OCI-LY1 (cell line): ENCODE measurements around the gene OPTC.

Experiments
- H2AFZ ChIP-seq: fragments of 200-600 bp; sonication (generic), shearing (Covaris generic); 2 replicates; pipeline ENCODE4 v1.6.0; 2014; ENCODE audit warnings: antibody characterized with exemption, mild to moderate bottlenecking, low read length
- H3F3A ChIP-seq: fragments of 200-600 bp; sonication (generic), shearing (Covaris generic); 2 replicates; pipeline ENCODE4 v1.6.0; 2014; ENCODE audit warnings: mild to moderate bottlenecking, antibody characterized with exemption, low read length, moderate library complexity; ENCODE audit not compliant: insufficient read depth
- H3K27ac ChIP-seq: fragments of 200-600 bp; sonication (generic); 2 replicates; pipeline ENCODE4 v1.5.1; 2014; ENCODE audit warnings: low read length, mixed run types, mild to moderate bottlenecking, low read depth; ENCODE audit not compliant: poor library complexity, severe bottlenecking
- H3K27me3 ChIP-seq: fragments of 200-600 bp; sonication (generic); 2 replicates; pipeline ENCODE4 v1.6.0; 2014; ENCODE audit warnings: antibody characterized with exemption, mild to moderate bottlenecking, low read length, moderate library complexity; ENCODE audit not compliant: insufficient read depth
- H3K36me3 ChIP-seq: fragments of 200-600 bp; sonication (generic); 2 replicates; pipeline ENCODE4 v1.6.1; 2014; ENCODE audit warnings: mild to moderate bottlenecking, antibody characterized with exemption, low read length, moderate library complexity, mixed read lengths; ENCODE audit not compliant: insufficient read depth
- H3K4me1 ChIP-seq: fragments of 200-600 bp; sonication (generic); 2 replicates; pipeline ENCODE4 v1.5.1; 2014; ENCODE audit warnings: mild to moderate bottlenecking, low read length, moderate library complexity; ENCODE audit not compliant: insufficient read depth, severe bottlenecking
- H3K4me2 ChIP-seq: fragments of 200-600 bp; sonication (generic), shearing (Covaris generic); 2 replicates; pipeline ENCODE4 v1.6.1; 2014; ENCODE audit warnings: low read length
- H3K4me3 ChIP-seq: fragments of 200-600 bp; sonication (generic); 2 replicates; pipeline ENCODE4 v1.5.1; 2014; ENCODE audit warnings: low read length, low read depth, mild to moderate bottlenecking, mixed read lengths; ENCODE audit not compliant: poor library complexity, severe bottlenecking
- H3K79me2 ChIP-seq: fragments of 200-600 bp; shearing (Covaris generic); 2 replicates; pipeline ENCODE4 v1.6.1; 2016; ENCODE audit warnings: mixed run types, low read length, mixed read lengths; ENCODE audit not compliant: insufficient read depth
- H3K9ac ChIP-seq: fragments of 200-600 bp; sonication (generic), shearing (Covaris generic); 2 replicates; pipeline ENCODE4 v1.6.1; 2014; ENCODE audit warnings: mild to moderate bottlenecking, low read length, mixed read lengths
- H3K9me2 ChIP-seq: fragments of 200-600 bp; sonication (generic), shearing (Covaris generic); 2 replicates; pipeline ENCODE4 v1.6.1; 2014; ENCODE audit warnings: low read depth, mild to moderate bottlenecking, low read length, mixed read lengths
- H3K9me3 ChIP-seq: fragments of 200-600 bp; shearing (Covaris generic); 2 replicates; pipeline ENCODE4 v1.6.1; 2014; ENCODE audit warnings: low read length, mixed read lengths
- H4K20me1 ChIP-seq: fragments of 200-600 bp; sonication (generic), shearing (Covaris generic); 2 replicates; pipeline ENCODE4 v1.6.0; 2016; ENCODE audit warnings: mild to moderate bottlenecking, low read length; ENCODE audit not compliant: insufficient read depth
- EZH2 ChIP-seq: fragments of 200-600 bp; sonication (generic), shearing (Covaris generic); IDR thresholded peaks from 2 replicates; pipeline ENCODE4 v1.8.0; 2017; ENCODE audit warnings: borderline replicate concordance, mixed run types, mild to moderate bottlenecking, antibody characterized with exemption, low read length, moderate library complexity, mixed read lengths
- TF ChIP-seq, protein P1 (sequence below): fragments of 200-600 bp; sonication (generic), shearing (Covaris generic); IDR thresholded peaks from 2 replicates; pipeline ENCODE4 v1.5.1; 2017; ENCODE audit warnings: mild to moderate bottlenecking, antibody characterized with exemption, low read length, moderate library complexity, mixed read lengths

OPTC gene

GRCh38 chr1:203524824-203525223, 30.9 kb downstream of the OPTC start:
- no peak overlapping the region for H3K4me3 ChIP-seq
- H3K79me2 ChIP-seq, result no peaks in the 10 kb centered on the region
- no peak overlapping the region for H3K4me2 ChIP-seq
- no peak overlapping the region for H2AFZ ChIP-seq
- H3K27ac ChIP-seq, result no peak overlapping the region
- H3F3A ChIP-seq, result no peaks in the 10 kb centered on the region
- H3K9me3 ChIP-seq, result no peaks in the 10 kb centered on the region
- H3K9ac ChIP-seq, result no peak overlapping the region
- no peaks in the 10 kb centered on the region; the same call in 1 of the 2 replicates for H3K27me3 ChIP-seq
- H3K9me2 ChIP-seq, result no peaks in the 10 kb centered on the region
- no peak for TF ChIP-seq EZH2
- TF ChIP-seq, protein P1, sequence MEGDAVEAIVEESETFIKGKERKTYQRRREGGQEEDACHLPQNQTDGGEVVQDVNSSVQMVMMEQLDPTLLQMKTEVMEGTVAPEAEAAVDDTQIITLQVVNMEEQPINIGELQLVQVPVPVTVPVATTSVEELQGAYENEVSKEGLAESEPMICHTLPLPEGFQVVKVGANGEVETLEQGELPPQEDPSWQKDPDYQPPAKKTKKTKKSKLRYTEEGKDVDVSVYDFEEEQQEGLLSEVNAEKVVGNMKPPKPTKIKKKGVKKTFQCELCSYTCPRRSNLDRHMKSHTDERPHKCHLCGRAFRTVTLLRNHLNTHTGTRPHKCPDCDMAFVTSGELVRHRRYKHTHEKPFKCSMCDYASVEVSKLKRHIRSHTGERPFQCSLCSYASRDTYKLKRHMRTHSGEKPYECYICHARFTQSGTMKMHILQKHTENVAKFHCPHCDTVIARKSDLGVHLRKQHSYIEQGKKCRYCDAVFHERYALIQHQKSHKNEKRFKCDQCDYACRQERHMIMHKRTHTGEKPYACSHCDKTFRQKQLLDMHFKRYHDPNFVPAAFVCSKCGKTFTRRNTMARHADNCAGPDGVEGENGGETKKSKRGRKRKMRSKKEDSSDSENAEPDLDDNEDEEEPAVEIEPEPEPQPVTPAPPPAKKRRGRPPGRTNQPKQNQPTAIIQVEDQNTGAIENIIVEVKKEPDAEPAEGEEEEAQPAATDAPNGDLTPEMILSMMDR, result no peak
- no peaks in the 10 kb centered on the region for H4K20me1 ChIP-seq
- H3K36me3 ChIP-seq, result no peaks in the 10 kb centered on the region
- no peaks in the 10 kb centered on the region for H3K4me1 ChIP-seq

DNA sequence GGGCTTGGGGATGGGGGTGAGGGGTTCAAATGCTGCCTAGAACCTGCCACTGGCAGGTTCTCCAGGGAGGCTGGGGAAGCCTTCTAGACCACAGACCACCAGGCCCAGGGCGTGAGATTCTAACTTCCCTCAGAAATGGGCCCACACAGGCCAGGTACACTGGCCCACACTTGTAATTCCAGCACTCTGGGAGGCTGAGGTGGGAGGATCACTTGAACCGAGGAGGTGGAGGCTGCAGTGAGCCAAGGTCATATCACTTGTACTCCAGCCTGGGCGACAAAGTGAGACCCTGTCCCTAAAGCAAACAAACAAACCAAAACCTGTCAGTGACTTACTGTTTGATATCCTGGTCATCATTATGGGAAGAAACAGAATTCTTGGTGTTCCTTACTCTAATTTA, 31.7 kb downstream of the OPTC start:
- Histone ChIP-seq H3K79me2 (no peaks in the 10 kb centered on the region), H3K36me3 (no peaks in the 10 kb centered on the region), H4K20me1 (no peaks in the 10 kb centered on the region), H3K4me2 (no peak overlapping the region), H2AFZ (no peak overlapping the region), H3K27ac (no peak overlapping the region), H3K4me1 (no peaks in the 10 kb centered on the region), H3K9me3 (no peaks in the 10 kb centered on the region), H3K9ac (no peak overlapping the region), H3K9me2 (no peaks in the 10 kb centered on the region), H3K4me3 (no peak overlapping the region), H3K27me3 (no peaks in the 10 kb centered on the region), H3F3A (no peaks in the 10 kb centered on the region)
- no peak for TF ChIP-seq EZH2
- TF ChIP-seq, protein P1, result no peak

DNA sequence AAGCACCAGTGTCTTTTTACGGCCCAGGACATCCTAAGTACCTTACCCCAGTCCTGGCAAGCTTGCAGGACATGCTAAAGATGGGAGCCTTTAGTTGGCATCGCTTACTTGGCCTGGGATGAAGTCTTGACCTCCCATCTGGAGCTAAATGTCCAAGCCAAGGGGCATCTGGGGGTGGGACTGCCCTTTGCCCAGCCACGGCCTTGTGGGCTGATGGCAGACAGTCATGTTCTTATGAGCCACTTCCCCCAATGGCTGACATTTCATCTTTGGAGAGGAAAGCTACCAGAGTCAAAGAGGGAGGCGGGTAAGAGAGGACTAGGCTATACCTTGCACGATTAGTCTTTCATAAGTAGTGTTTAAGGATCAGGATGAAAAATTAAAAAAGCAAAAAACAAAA, 32.2 kb downstream of the OPTC start:
- no peak overlapping the region for H2AFZ ChIP-seq
- no peak overlapping the region for H3K27ac ChIP-seq
- no peaks in the 10 kb centered on the region for H3K79me2 ChIP-seq
- no peak overlapping the region for H3K4me2 ChIP-seq
- H3K27me3 ChIP-seq, result no peaks in the 10 kb centered on the region
- H3K9ac ChIP-seq, result no peak overlapping the region
- H3K9me2 ChIP-seq, result no peaks in the 10 kb centered on the region
- no peaks in the 10 kb centered on the region for H3K36me3 ChIP-seq
- TF ChIP-seq, protein P1, result no peak
- TF ChIP-seq EZH2, result no peak
- H3F3A ChIP-seq, result no peaks in the 10 kb centered on the region
- no peaks in the 10 kb centered on the region for H4K20me1 ChIP-seq
- no peaks in the 10 kb centered on the region for H3K4me1 ChIP-seq
- no peak overlapping the region for H3K4me3 ChIP-seq
- H3K9me3 ChIP-seq, result no peaks in the 10 kb centered on the region
